GM18867 (cell line): ENCODE data around the gene MT2A.

Experiments used
- ATAC-seq: cut with Tn5 transposase; IDR thresholded peaks from one replicate; pipeline ENCODE4 v1.9.1; 2021; ENCODE audit warnings: mild to moderate bottlenecking, moderate library complexity; ENCODE audit not compliant: unreplicated experiment

The MT2A gene

GRCh38 chr16:56636616-56637413 is 28.4 kb downstream of the MT2A start:
- ATAC-seq, result no peak

GRCh38 chr16:56637814-56638750 is 29.7 kb downstream of the MT2A start, which contains the start of gene MT1A:
TSS of gene MT1A (plus strand) at chr16:56638666. CDS start at chr16:56638739, 73 bp downstream.
- ATAC-seq, result no peak

DNA sequence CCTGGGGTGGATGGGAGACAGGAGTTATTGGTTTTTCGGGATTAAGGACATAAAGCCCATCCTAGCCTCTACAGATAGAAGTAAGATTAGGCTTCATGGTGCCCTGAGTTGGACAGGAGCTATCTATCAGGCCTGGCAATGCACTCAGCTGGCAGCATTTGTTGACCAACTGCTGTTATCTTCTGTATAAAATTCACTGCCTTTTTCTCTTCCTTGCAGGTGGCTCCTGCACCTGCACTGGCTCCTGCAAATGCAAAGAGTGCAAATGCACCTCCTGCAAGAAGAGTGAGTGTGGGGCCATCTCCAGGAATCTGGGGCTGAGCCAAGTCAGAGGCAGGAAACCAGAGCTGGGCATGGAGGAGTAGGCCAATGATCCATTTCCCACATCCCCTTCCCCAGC is 30.7 kb downstream of the MT2A start:
- ATAC-seq, result no peak

DNA sequence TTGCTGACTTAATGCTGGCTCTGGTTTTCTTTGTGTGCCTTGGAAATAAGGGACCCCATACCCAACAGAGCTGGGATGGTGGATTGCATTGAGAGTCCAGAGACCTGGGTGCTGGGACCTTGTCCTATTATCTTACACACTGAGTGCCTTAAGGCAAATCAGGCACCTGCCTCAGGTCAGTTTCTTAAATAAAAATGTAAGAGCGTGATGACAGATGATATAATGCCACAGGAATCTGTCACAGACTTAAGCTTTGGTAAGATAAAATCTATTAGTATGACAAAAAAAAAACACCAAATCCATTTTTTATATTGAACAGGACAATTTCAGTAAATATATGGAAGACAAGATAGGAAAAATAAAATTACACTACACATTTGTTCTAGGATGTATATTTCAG is 31.7 kb downstream of the MT2A start:
- ATAC-seq, result no peak

- ATAC-seq, result no peak
Observed at GRCh38 chr16:56641166-56641565, 32.8 kb downstream of the MT2A start.

DNA sequence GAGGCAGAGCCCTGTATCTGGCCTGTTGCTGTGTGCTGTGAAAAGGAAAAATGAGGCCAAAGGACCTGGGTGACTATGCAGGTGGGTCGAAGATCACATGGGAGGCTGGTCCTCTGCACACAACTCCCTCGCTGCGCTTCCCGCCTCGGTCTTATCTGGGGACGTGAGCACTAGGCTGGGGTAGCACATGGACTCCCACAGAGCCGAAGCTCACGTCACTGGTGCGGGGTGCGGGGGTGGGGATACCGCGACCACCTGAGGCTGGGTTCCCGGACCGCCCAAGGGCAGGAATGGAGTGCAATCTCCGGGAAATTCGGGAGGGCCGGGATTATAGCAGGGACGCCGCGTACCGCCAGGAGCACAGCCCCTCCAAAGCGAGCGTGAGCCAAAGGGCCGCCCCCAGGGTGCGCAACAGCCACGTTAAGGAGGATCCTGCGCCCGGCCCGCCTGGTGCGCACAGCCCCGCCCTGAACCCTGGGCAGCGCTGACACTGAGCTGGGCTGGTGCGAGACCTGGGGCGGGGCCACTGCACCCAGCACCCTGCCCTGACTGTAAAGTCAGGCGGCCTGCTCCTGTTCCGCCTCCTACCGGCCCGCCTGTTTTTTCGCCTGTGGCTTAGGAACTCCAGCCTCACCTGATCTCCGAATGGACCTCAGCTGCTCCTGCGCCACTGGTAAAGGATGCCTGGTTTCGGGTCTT is 34.8 kb downstream of the MT2A start:
- ATAC-seq, result peak; percentile 95

DNA sequence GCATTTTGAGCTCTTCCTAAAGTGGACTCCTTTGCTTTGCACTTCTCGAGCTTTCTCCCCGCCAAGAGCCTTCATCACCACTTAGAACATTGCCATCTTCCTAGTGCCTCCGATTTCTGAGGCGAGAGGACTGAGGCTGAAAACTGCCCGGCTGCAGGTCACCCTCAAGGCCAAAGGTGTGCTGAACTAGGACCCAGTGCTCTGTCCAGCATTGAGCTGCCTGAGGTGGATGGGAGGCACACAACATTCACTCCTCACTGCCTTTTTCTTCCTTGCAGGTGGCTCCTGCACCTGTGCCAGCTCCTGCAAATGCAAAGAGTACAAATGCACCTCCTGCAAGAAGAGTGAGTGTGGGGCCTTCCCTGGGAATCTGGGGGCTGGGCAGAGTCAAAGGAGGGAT is 35.4 kb downstream of the MT2A start:
- no peak for ATAC-seq

DNA sequence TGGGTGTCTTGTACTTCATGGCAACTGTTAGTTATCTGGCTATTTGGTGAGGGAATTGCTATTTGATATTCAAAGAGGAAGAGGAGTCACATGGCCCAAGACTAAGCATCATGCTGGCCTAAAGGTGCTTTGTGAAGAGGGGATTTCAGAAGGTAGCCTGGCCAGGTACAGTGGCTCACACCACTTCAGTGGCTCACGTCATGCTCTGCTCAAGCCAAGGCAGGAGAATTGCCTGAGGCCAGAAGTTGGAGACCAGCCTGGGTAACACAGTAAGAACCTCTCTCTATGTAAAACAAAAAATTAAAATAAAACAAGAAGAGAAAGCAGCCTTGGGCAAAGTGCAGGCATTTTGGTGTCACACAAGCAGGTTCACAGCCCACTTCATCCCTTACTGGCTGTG is 36.9 kb downstream of the MT2A start:
- ATAC-seq, result no peak

GRCh38 chr16:56645838-56646237 is 37.5 kb downstream of the MT2A start:
- ATAC-seq, result no peak

DNA sequence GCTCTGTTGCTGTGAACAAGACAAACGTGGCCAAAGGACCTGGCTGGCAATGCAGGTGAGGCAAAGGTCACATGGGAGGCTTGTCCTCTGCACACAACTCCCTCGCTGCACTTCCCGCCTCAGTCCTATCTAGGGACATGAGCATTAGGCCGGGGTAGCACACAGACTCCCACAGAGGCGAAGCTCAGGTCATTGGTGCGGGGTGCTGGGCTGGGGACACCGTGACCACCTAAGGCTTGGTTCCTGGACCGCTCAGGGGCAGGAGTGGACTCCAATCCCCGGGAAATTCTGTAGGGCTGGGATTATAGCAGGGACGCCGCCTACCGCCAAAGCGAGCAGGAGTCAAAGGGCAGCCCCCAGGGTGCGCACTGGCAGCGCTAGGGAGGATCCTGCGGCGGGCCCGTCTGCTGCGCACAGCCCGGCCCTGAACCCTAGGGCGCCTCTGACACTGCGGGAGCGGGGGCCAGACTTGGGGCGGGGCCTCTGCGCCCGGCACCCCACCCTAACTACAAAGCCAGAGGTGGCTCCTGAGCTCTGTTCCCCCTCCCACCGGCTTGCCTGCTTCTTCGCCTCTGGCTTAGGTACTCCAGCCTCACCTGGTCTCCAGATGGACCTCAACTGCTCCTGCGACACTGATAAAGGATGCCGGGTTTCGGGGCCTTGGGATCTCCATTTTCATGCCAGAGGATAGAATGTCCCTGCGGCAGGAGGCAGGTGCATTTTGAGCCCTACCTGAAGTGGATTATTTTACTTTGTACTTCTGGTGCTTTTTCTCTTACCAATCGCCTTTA is 39.5 kb downstream of the MT2A start:
- ATAC-seq, result no peak

DNA sequence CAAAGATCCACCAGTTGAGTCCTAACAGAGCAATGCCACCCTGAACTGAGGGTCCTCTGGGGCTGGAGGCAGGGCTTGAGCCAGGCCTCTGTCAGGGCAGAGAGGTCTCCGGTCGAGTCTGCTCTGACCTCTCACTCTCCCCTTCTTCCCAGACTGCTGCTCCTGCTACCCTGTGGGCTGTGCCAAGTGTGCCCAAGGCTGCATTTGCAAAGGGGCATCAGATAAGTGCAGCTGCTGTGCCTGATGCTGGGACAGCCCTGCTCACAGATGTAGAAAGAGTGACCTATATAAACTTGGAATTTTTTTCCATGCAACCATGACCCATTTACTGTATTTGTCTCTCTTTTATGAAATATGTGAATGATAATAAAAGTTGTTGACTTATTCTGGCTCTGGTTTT is 40.9 kb downstream of the MT2A start:
- no peak for ATAC-seq

DNA sequence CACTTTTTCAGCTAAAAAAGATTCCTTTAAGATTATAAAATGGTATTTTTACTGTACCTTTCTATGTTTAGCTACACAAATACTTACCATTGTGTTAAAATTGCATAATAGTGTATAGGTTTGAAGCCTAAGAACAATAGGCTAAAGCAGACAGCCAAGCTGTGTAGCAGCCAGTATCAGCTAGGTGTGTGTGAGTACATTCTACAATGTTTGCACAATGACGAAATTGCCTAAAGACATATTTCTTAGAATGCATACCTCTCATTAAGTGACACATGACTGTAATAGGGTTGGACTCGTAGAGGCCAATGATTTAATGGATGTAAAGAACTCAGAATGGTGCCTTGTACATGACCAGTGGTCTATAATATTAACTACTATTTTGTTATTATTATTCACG is 41.4 kb downstream of the MT2A start:
- ATAC-seq, result no peak

- no peak for ATAC-seq
Observed at GRCh38 chr16:56651586-56651985, 43.2 kb downstream of the MT2A start, which contains the start of gene MT1B. TSS of gene MT1B (plus strand) at chr16:56651886. CDS start at chr16:56651954, 68 bp downstream.

DNA sequence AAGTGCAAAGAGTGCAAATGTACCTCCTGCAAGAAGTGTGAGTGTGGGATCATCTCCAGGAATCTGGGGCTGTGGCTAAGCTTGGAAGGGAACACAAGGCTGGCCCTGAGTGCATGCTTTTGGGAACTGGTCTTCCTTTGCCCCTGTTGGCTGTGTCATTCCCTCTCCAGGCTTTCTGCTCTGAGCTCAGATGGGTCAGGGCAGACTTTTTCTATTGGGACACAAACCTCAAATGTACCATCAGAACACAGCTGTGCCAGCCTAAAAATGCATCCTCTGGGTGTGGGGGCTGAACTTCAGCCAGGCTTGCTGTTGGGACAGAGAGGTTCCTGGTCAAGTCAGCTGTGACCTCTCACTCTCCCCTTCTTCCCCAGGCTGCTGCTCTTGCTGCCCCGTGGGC is 44.2 kb downstream of the MT2A start:
- ATAC-seq, result no peak

GRCh38 chr16:56653218-56653617 is 44.8 kb downstream of the MT2A start:
- no peak for ATAC-seq

GRCh38 chr16:56657555-56658326 is 49.4 kb downstream of the MT2A start, which contains the start of gene MT1F:
TSS of gene MT1F (plus strand) at chr16:56657959. CDS start at chr16:56658059, 100 bp downstream.
- peak; percentile 71 for ATAC-seq

GRCh38 chr16:56658327-56658875 is 50.0 kb downstream of the MT2A start:
- no peak for ATAC-seq
